ENCODE results near the gene FILIP1L.

GRCh38 chr3:100008081-100008698, 106.1 kb downstream of the FILIP1L start:
- TF ChIP-seq CTCF (IDR thresholded peaks at IDR 0.05 in 2 of 3, conservative IDR thresholded peaks at IDR 0.05 in 1 of 3; ENCODE audit: borderline replicate concordance in 1 of 3, insufficient read depth in 1 of 3, low read depth in 2 of 3, low read length in 2 of 3) (no peak), EZH2 (IDR thresholded peaks at IDR 0.05) (no peak), POLR2A (IDR thresholded peaks at IDR 0.05; ENCODE audit: borderline replicate concordance, extremely low read depth, insufficient read depth, insufficient read length) (no peak)

Data from HCT116 (cell line).